IPS-11a (cell line): ENCODE measurements around the gene CDH15.

Experiments used
- H3K4me3 ChIP-seq: one replicate; pipeline ENCODE4 v1.5.1; 2013; ENCODE audit warnings: low read depth, low read length, control low read depth

Gene CDH15

DNA sequence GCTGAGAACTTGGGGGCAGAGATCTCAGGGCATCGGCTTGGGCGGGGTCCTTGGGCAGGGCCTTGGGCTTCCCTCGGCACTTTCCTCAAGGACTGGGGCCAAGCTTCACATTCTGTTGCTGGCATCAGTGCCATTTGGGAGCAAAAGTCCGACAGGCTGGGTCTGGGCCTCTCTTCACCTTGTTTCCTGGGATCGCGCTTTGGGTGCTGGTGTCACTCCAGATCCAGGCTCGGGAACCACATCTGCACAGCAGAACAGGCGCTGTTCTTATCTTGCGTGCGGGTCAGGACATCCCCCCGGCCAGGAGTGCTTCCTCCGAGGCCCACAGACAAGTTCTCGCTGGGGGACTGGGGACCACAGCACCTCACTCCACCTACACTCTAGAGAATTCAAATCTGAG is 31.1 kb upstream of the CDH15 start:
- no peak overlapping the region for H3K4me3 ChIP-seq

GRCh38 chr16:89140981-89141883 is 30.3 kb upstream of the CDH15 start:
- H3K4me3 ChIP-seq: no peak overlapping the region

GRCh38 chr16:89141884-89142267 is 29.7 kb upstream of the CDH15 start:
- H3K4me3 ChIP-seq: no peak overlapping the region

DNA sequence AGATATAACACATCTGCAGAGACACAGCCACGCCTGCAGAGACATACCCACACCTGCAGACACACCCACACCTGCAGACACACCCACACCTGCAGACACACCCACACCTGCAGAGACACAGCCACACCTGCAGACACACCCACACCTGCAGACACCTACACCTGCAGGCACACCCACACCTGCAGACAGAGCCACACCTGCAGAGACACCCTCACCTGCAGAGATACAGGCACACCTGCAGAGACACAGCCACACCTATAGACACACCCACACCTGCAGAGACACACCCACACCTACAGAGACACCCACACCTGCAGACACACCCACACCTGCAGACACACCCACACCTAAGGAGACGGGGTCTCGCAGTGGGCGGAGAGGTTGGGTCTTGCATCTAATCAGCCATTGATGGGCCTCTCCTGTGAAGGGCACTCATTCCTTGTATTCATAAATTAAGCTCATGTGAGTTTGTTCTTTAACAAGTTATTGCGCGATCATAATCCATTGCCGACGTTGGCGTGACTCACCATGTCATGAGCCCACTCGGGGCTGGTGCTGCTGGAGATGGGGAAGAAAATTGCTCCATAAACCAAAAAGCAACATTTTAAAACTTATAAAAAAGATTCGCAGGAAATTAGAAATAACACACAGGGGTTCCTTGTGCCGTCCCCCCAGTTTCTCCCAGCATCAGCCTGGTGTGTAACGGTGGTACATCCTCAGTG is 28.9 kb upstream of the CDH15 start:
- H3K4me3 ChIP-seq: no peak overlapping the region

- no peak overlapping the region for H3K4me3 ChIP-seq
Measured at GRCh38 chr16:89143201-89143741, 28.3 kb upstream of the CDH15 start.

GRCh38 chr16:89143911-89144675 is 27.5 kb upstream of the CDH15 start:
- H3K4me3 ChIP-seq: no peak overlapping the region

DNA sequence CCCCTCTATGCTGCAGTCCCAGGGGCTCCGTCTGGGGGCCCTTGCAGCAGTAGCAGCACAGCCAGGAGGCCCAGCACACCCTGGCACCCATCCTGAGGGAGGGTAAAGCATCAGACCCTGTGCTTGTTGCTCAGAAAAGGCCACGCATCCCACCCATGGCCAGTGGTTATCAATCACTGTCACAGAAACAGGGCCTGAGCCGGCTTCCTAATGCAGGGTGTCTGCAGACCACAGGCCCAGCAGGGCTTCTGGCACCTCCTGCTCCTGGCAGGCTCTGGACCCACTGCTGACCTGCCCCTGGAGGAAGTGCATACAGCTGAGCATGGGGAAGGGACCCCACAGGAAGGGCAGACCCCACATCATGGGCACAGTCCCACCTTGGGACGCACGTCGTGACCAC is 26.9 kb upstream of the CDH15 start:
- no peak overlapping the region for H3K4me3 ChIP-seq

DNA sequence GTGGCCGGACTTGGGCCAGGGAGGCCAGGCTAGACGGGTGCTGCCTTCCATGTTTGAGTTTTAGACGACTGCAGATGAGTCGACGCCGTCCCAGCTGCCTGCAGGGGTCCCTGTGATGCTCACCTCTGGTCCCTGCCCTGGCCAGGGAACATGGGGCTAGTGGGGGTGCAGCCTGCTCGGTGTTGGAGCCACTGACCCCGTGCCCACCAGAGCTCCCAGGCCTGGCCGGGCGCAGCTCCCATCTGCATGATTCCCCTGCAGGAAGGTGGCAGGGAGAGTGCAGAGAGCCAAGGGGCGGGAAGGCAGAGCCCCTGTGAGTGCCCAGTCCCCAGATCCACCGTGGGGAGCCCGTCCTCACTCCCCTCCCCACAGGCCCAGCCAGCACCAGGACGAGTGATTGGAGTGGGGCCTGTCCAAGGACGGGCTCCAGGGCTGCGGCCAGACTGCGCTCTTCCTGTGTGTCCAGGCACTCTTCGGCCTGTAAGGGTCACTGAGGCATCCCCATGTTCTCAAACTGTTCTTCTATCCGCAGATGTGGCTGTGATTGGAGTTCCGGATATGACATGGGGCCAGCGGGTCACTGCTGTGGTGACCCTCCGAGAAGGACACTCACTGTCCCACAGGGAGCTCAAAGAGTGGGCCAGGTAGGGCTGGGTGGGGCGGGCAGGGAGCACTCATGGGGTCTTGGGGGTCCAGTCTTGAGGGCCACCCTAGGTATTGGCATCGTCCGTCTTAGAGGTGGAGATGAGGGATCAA is 26.0 kb upstream of the CDH15 start:
- H3K4me3 ChIP-seq: no peak overlapping the region

GRCh38 chr16:89146211-89147005 is 25.1 kb upstream of the CDH15 start:
- H3K4me3 ChIP-seq: no peak overlapping the region

GRCh38 chr16:89147085-89147817 is 24.3 kb upstream of the CDH15 start:
- H3K4me3 ChIP-seq: no peak overlapping the region

DNA sequence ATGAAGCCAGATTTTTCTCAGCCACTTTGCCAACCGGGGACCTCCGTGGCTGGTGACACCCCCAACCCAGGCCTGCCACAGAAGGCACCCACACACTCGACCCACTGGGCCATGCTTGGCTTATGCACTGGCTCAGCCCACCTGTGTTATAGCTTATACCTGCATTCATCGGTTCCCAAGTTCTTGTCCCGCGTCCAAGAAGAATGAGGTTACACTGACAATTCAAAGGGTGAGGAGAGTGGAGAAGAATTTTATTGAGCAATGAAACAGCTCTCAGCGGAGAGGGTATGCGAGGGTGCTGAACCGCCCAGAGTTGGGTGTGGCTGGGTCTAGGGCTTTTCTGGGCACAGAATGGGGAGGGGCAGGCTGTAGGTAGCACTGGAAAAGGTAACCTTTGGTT is 22.2 kb upstream of the CDH15 start:
- no peak overlapping the region for H3K4me3 ChIP-seq

DNA sequence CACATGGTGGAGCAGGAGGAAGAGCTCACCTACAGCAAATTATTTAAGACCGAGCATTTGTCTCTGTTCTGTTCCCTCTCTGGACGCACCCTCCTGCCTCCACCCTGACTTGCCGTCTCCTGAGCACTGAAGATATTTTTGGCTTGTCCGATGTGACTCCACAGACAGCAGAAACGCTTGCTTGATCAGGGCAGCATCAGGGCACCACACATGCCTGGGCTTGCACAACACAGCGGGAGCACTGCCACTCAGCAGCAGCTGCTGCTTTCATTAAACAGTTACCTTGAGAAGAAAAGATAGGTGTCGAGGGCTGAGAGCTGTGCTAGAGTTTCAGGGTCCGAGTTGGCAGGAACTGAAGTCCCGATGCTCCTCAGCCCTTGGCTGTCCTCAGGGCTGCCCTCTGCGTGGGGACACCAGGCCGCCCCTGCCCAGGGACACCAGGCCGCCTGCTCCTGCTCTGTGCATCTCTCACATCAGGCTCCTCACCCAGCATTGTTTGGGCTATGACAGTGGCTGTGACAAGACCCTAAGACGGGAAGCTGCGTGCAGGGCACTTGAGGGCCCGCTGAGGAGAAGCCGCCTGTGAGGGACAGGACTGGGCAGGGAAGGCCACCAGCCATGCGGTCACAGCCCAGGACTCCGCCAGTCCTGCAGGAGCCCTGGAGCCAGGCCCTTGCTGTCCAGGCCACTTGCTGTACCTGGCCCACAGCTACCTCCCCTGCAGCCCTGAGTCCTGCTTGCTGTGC is 21.3 kb upstream of the CDH15 start:
- no peak overlapping the region for H3K4me3 ChIP-seq

DNA sequence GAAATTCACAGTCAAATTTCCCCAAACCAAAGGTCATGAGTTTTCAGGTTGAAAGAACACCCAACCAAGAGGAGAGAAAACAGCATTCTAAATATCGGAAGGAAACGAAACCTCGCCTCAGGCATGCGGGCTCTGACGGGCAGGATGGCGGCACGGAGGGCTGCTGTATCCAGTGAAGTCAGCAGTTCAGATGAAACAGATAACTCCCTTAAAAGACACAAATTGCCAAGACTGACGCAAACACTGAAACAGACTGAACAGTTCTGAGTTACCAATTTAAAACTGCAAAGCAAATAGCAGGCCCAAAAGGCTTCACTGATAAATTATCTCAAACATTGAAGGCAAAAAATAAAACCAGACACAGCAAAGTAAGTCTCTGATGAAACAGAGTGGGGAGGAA is 20.6 kb upstream of the CDH15 start:
- H3K4me3 ChIP-seq: no peak overlapping the region

GRCh38 chr16:89152831-89153700 is 18.5 kb upstream of the CDH15 start:
- no peak overlapping the region for H3K4me3 ChIP-seq

- no peak overlapping the region for H3K4me3 ChIP-seq
Measured at GRCh38 chr16:89153848-89154271, 17.7 kb upstream of the CDH15 start.

DNA sequence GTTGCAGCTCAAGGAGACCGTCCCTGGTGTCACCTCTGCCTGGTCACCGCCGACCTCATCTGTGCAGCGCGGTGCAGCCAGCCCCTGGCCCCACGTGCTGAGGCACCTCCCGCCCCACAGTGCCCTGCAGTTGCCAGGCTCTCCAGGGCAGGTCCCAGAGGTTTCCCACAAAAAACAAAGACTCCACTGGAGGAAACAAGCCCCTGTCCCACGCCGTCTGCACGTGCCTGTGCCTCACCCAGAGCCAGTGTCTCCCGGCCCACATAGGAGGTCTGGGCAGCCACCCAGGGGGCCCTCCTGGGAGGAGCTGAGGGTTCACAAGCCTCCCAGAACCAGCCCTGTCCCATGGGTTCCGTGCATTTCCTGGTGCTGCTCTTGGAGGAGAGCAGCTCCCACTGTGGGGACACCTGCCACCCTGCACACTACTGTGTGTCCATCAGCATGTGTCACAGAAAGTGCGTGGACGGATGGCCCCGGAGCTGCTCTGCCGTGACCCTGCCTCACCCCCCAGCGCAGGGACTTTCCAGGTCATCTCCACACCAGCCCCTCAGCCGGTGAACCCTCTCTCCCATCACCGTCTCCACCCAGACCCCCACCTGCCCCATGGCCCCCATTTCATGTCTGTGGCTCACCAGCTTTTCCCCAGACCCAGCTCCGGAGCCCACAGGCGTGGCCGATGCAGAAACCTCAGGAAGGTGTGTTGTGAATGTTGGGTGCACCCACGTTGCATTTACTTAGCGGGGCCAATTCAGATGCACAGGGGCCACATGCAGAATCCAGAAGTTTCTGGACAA is 17.0 kb upstream of the CDH15 start:
- no peak overlapping the region for H3K4me3 ChIP-seq
